MG63 (cell line): Measurements from ENCODE around the gene GABARAP. TPM values are rescaled to one million over a fixed set of nuclear protein-coding genes. Genes with fewer than 3 reads are reported as not detected.

Source experiments
- DNase-seq: peaks from one replicate; pipeline ENCODE4 v3.0.0-alpha.2; 2020
- H3K27me3 ChIP-seq: fragments of 250-450 bp; sonication (Bioruptor Pico); 2 replicates; pipeline ENCODE4 v1.5.1; 2020; ENCODE audit warnings: mild to moderate bottlenecking, moderate library complexity
- H3K36me3 ChIP-seq: fragments of 250-450 bp; sonication (Bioruptor Pico); 2 replicates; pipeline ENCODE4 v1.5.1; 2020; ENCODE audit warnings: mild to moderate bottlenecking, moderate library complexity
- H3K4me3 ChIP-seq: fragments of 250-450 bp; sonication (Bioruptor Pico); 2 replicates; pipeline ENCODE4 v1.5.1; 2020; ENCODE audit warnings: mild to moderate bottlenecking, moderate library complexity
- H3K9me3 ChIP-seq: fragments of 250-450 bp; sonication (Bioruptor Pico); 2 replicates; pipeline ENCODE4 v1.5.1; 2020; ENCODE audit warnings: mild to moderate bottlenecking, moderate library complexity
- total RNA-seq: library from RNA; depleted of rRNA; stranded (reverse); fragments of >200 nt; shearing (Covaris generic); gene quantifications from 2 replicates; pipeline ENCODE4 v1.2.3, GENCODE V29; 2014; ENCODE audit warnings: low replicate concordance

GABARAP gene
- total RNA-seq, 1 experiment from 2014 or later: 148 TPM

DNA sequence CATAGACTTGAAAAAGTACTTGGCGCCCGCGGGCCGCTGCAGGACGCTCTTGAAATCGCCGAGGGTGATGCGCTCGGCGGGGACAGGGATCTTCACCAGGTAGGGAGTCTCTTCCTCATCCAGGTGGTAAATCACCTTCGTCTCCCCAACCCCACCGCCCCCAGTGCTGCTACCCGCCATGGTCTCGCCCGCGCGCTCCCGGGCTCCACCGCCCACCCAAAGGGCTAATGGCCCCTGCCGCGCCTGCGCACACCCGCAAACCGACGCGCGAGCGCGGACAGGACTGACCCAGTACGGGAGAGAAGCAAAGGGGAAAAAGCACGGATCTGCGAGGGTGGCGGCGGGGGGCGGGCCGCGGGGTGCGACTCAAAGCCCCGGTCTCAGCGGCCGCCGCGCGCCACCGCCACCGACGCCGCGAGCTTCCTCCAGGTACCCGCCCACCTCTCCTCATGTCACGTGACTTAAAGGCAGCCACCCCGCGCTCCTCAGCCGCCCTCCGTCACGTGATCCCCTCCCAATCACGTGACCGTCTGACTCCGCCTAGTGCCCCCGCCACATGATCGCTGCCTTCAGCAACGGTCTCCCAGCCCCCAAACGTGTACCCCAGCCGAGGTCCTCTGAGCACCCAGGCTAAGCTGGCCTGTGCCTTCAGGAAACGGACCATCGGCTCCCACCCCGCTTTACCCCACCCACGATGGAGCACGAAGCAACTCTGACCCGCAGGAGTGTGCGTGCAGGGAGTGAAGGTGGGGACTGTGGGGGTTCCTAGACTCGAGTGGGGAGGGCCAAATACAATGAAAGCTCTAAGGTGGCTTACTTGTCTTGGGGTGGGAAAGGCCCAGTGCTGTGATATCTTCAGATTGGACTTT, 7.9 kb downstream of the GABARAP start, which contains the start of gene DVL2:
TSS of gene DVL2 (minus strand) at position 435 of the 869 bp plus-strand sequence. CDS start at position 180, 255 bp downstream.
- Histone ChIP-seq H3K27me3 (no peaks in the 10 kb centered on the region), H3K4me3 (peak within 1 kb of the TSS; percentile 76), H3K36me3 (peaks cover 26% of the 10 kb centered on the region), H3K9me3 (no peaks in the 10 kb centered on the region)
- DNase-seq: peak; percentile 88

DNA sequence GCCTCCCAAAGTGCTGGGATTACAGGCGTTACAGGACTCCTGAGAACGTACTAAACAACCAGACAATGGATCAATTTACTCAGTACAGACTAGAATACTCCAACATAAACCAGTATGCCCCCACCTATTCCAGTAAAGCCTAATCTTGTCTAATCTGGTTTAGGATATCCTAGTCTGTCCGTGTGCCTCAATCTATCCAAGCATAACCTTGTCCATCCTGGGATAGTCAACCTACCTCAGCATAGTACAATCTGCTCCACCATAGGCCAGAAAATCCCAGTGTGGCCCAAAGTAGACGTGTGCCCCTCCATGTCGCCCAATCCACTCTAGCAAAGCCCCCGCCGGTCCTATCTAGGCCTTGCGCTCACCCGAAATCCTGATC, 8.6 kb downstream of the GABARAP start:
- DNase-seq: no peak
- Histone ChIP-seq H3K27me3 (no peaks in the 10 kb centered on the region), H3K36me3 (peaks cover 26% of the 10 kb centered on the region), H3K4me3 (peak overlapping the region; percentile 76), H3K9me3 (no peaks in the 10 kb centered on the region)

- H3K4me3 ChIP-seq: no peak overlapping the region
- H3K27me3 ChIP-seq: no peaks in the 10 kb centered on the region
These were observed 10.1 kb downstream of the GABARAP start for GRCh38 chr17:7232114-7232513.

GRCh38 chr17:7229504-7229903, 12.7 kb downstream of the GABARAP start:
- Histone ChIP-seq H3K27me3 (no peaks in the 10 kb centered on the region), H3K36me3 (peaks cover 10% of the 10 kb centered on the region), H3K9me3 (no peaks in the 10 kb centered on the region), H3K4me3 (no peak overlapping the region)
- DNase-seq: no peak

More at GRCh38 chr17:7232114-7232513, 10.1 kb downstream of the GABARAP start:
- no peaks in the 10 kb centered on the region for H3K9me3 ChIP-seq
- H3K36me3 ChIP-seq: peaks cover 21% of the 10 kb centered on the region
- no peak for DNase-seq

GRCh38 chr17:7228920-7229319, 13.3 kb downstream of the GABARAP start:
- H3K27me3 ChIP-seq: no peaks in the 10 kb centered on the region
- DNase-seq: no peak
- H3K4me3 ChIP-seq: no peak overlapping the region
- H3K9me3 ChIP-seq: no peaks in the 10 kb centered on the region
- H3K36me3 ChIP-seq: peaks cover 13% of the 10 kb centered on the region

GRCh38 chr17:7226721-7227710, 15.2 kb downstream of the GABARAP start:
- Histone ChIP-seq H3K36me3 (peaks cover 29% of the 10 kb centered on the region), H3K4me3 (no peak overlapping the region), H3K9me3 (no peaks in the 10 kb centered on the region), H3K27me3 (no peaks in the 10 kb centered on the region)
- DNase-seq: no peak

- Histone ChIP-seq H3K27me3 (no peaks in the 10 kb centered on the region), H3K4me3 (no peak overlapping the region), H3K36me3 (peaks cover 41% of the 10 kb centered on the region), H3K9me3 (no peaks in the 10 kb centered on the region)
- DNase-seq: no peak
These were observed 16.4 kb downstream of the GABARAP start for GRCh38 chr17:7225711-7226331.

- Histone ChIP-seq H3K4me3 (no peak overlapping the region), H3K36me3 (peaks cover 48% of the 10 kb centered on the region), H3K27me3 (no peaks in the 10 kb centered on the region), H3K9me3 (no peaks in the 10 kb centered on the region)
- DNase-seq: peak; percentile 29
These were observed 17.6 kb downstream of the GABARAP start for GRCh38 chr17:7224661-7225111.

DNA sequence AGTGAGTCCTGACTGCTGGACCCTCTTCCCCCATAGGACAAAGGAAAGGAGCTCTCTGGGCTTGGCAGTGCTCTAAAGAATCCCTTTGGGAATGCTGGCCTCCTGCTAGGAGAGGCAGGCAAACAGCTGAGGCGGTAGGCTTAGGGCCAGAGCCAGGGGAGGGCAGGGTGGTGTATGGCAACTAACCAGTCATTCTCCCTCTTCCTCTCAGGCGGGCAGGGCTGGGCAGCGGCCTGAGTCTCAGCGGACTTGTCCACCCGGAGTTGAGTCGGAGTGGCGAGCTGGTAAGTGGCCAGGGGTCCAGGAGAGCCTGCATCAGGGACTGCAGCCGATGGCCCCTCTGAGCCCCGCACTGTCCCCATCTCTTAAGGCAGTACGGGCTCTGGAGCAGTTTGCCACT, 18.1 kb downstream of the GABARAP start:
- H3K36me3 ChIP-seq: peaks cover 48% of the 10 kb centered on the region

DNA sequence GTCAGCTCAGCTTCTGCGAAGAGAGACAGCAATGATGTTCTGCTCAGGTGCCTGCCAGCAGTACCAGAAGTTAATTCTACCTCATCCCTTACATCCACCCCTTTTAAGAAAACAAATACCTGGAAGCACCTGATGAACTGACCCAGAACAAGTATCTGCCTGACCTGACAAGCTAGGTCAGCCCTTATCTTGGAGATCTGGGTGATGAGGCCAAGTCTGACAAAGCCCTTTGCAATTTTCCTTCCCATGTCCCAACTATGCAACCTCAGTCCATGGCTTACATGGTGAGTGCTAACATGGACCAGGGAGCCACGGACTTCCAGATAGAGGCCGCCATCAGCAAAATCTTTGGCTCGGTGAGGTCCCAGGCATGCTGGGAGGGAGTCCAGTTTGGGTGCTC, 18.9 kb downstream of the GABARAP start:
- Histone ChIP-seq H3K27me3 (no peaks in the 10 kb centered on the region), H3K36me3 (peaks cover 48% of the 10 kb centered on the region), H3K4me3 (no peak overlapping the region), H3K9me3 (no peaks in the 10 kb centered on the region)
- no peak for DNase-seq

More for the DNA sequence above, 18.1 kb downstream of the GABARAP start:
- no peak overlapping the region for H3K4me3 ChIP-seq
- no peaks in the 10 kb centered on the region for H3K9me3 ChIP-seq
- DNase-seq: no peak
- no peaks in the 10 kb centered on the region for H3K27me3 ChIP-seq

GRCh38 chr17:7222972-7223292, 19.3 kb downstream of the GABARAP start:
- no peaks in the 10 kb centered on the region for H3K9me3 ChIP-seq
- peaks cover 48% of the 10 kb centered on the region for H3K36me3 ChIP-seq
- DNase-seq: no peak
- H3K27me3 ChIP-seq: no peaks in the 10 kb centered on the region
- no peak overlapping the region for H3K4me3 ChIP-seq

DNA sequence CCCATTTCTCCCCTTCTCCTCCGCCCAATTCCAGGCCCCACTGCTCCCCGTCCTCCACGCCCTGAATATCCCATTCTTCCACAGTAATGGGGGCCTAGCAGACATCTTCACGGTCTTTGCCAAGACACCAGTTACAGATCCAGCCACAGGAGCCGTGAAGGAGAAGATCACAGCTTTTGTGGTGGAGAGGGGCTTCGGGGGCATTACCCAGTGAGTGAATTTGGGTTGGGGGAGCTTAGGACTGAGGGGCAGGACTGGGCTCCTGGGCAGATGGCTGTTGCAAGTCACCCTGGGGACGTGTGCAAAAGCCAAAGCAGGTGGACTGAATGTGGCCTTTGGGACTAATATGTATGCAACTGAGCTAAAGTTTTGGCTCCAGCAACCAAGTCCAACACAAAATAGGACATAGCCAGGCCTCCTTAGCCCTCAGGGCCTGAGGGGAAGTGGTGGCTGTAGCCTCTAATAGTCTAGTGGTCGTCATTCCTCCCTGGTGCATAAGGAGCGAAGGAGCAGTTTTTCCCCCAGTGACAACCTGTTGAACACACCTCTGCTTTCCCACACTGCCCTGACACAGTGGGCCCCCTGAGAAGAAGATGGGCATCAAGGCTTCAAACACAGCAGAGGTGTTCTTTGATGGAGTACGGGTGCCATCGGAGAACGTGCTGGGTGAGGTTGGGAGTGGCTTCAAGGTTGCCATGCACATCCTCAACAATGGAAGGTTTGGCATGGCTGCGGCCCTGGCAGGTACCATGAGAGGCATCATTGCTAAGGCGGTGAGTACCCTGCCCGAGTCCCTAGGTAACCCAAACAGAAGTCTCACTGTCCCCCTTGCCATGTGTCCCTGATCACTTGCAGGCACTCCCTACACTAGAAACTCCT, 19.9 kb downstream of the GABARAP start:
- H3K4me3 ChIP-seq: no peak overlapping the region
- no peak for DNase-seq
- H3K9me3 ChIP-seq: no peaks in the 10 kb centered on the region
- H3K36me3 ChIP-seq: peaks cover 48% of the 10 kb centered on the region
- H3K27me3 ChIP-seq: no peaks in the 10 kb centered on the region

DNA sequence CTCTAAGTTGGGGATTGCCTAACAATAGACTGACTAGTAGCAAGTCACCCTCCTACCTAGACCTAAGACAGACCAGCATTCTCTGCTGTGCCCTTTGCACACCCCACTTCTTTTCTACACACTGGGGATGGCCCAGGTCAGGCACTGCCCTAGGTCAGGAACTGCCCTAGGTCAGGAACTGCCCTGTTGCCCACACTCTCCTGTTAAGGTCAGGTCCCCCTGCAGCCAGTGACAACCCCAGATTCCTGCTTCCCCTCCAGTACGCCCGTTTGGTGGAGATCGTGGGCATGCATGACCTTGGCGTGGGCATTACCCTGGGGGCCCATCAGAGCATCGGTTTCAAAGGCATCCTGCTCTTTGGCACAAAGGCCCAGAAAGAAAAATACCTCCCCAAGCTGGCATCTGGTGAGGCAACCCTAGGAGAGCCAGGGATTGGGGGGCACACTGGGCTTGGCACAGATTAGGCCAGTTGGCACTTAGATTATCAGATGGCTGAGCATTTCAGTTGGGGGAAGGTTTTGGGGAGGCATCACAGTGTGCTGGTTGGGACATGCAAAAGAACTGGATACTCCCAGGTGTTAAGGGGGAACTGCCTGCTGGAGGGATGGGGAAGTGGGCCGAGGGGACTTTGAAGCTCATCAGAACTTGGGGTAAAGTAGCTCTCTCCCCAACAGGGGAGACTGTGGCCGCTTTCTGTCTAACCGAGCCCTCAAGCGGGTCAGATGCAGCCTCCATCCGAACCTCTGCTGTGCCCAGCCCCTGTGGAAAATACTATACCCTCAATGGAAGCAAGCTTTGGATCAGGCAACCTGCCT, 20.8 kb downstream of the GABARAP start:
- peaks cover 48% of the 10 kb centered on the region for H3K36me3 ChIP-seq
- no peaks in the 10 kb centered on the region for H3K9me3 ChIP-seq
- H3K27me3 ChIP-seq: no peaks in the 10 kb centered on the region
- no peak for DNase-seq
- peak overlapping the region; percentile 75; the same call in 1 of the 2 replicates for H3K4me3 ChIP-seq

DNA sequence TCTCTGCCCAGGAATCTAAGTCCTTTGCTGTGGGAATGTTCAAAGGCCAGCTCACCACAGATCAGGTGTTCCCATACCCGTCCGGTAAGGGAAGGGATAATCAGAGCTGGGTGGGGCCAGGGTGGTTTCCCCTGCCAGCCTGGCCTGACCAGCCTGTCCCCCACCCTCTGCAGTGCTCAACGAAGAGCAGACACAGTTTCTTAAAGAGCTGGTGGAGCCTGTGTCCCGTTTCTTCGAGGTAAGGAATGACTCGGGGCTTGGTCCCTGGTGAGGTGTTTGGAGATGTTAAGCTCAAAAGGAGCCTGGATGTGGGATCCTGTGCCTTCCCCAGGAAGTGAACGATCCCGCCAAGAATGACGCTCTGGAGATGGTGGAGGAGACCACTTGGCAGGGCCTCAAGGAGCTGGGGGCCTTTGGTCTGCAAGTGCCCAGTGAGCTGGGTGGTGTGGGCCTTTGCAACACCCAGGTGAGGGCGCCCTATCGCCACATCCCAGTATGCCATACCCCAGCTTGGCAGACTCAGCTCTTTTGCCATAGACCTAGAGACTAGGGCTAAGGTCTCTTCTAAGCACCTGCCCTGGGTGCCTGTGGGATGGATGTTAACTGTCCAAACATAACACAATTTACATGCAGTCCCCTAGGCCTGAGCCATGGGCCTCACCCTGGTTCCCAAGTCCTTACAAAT, 21.5 kb downstream of the GABARAP start:
- H3K4me3 ChIP-seq: peak overlapping the region; percentile 75
- peak; percentile 58 for DNase-seq
- H3K27me3 ChIP-seq: no peaks in the 10 kb centered on the region
- H3K36me3 ChIP-seq: peaks cover 48% of the 10 kb centered on the region
- H3K9me3 ChIP-seq: no peaks in the 10 kb centered on the region
